Astrocyte (in vitro differentiated cells and primary cell): ENCODE measurements around the gene MUC4. TPM values are rescaled to one million over a fixed set of nuclear protein-coding genes. Genes with fewer than 3 reads are reported as not detected.

Experiments used
- DNase-seq: peaks from one replicate; pipeline ENCODE4 v3.0.0-alpha.2; 2010; ENCODE audit warnings: low read depth
- FAIRE-seq: peaks from 2 replicates; lab custom pipeline; 2011; peaks lifted over from hg19 to GRCh38; lab: Jason Lieb, UNC
- H2AFZ ChIP-seq: 2 replicates; pipeline ENCODE4 v1.6.0; 2012; ENCODE audit warnings: low read depth, low read length, inconsistent platforms
- H3K27ac ChIP-seq: 2 replicates; pipeline ENCODE4 v1.5.1; 2011; ENCODE audit warnings: low read depth, low read length, inconsistent platforms
- H3K27me3 ChIP-seq: 2 replicates; pipeline ENCODE4 v1.6.0; 2011; ENCODE audit warnings: low read length, inconsistent platforms; ENCODE audit not compliant: insufficient read depth
- H3K36me3 ChIP-seq: 2 replicates; pipeline ENCODE4 v1.5.1; 2011; ENCODE audit warnings: low read length, inconsistent platforms; ENCODE audit not compliant: insufficient read depth
- H3K4me1 ChIP-seq: 2 replicates; pipeline ENCODE4 v1.5.1; 2011; ENCODE audit warnings: low read length, inconsistent platforms; ENCODE audit not compliant: insufficient read depth
- H3K4me2 ChIP-seq: 2 replicates; pipeline ENCODE4 v1.6.0; 2012; ENCODE audit warnings: low read length, inconsistent platforms
- H3K4me3 ChIP-seq: 2 replicates; pipeline ENCODE4 v1.5.1; 2011; ENCODE audit warnings: low read depth, mild to moderate bottlenecking, low read length, inconsistent platforms; ENCODE audit not compliant: insufficient read depth
- H3K79me2 ChIP-seq: 2 replicates; pipeline ENCODE4 v1.6.0; 2012; ENCODE audit warnings: mild to moderate bottlenecking, low read length, inconsistent platforms; ENCODE audit not compliant: insufficient read depth
- H3K9ac ChIP-seq: 2 replicates; pipeline ENCODE4 v1.6.0; 2012; ENCODE audit warnings: mild to moderate bottlenecking, low read length, inconsistent platforms
- H3K9me3 ChIP-seq: 2 replicates; pipeline ENCODE4 v1.5.1; 2012; ENCODE audit warnings: low read depth, mild to moderate bottlenecking, low read length, inconsistent platforms; ENCODE audit not compliant: insufficient read depth
- H4K20me1 ChIP-seq: 2 replicates; pipeline ENCODE4 v1.6.0; 2012; ENCODE audit warnings: low read length, inconsistent platforms; ENCODE audit not compliant: insufficient read depth
- H3K27ac Mint-ChIP-seq: one replicate; pipeline ENCODE4 v1.8.0; 2021; ENCODE audit warnings: mild to moderate bottlenecking, mixed read lengths; ENCODE audit not compliant: unreplicated experiment
- H3K27me3 Mint-ChIP-seq: one replicate; pipeline ENCODE4 v1.8.0; 2021; ENCODE audit warnings: low read depth, mixed read lengths; ENCODE audit not compliant: unreplicated experiment
- H3K36me3 Mint-ChIP-seq: one replicate; pipeline ENCODE4 v1.8.0; 2021; ENCODE audit warnings: low read depth, mixed read lengths; ENCODE audit not compliant: unreplicated experiment
- H3K4me1 Mint-ChIP-seq: one replicate; pipeline ENCODE4 v1.8.0; 2021; ENCODE audit warnings: low read depth, mixed read lengths; ENCODE audit not compliant: unreplicated experiment
- H3K4me3 Mint-ChIP-seq: one replicate; pipeline ENCODE4 v1.8.0; 2021; ENCODE audit warnings: mild to moderate bottlenecking, moderate library complexity, mixed read lengths; ENCODE audit not compliant: unreplicated experiment
- H3K9me3 Mint-ChIP-seq: one replicate; pipeline ENCODE4 v1.8.0; 2021; ENCODE audit warnings: mild to moderate bottlenecking, mixed read lengths; ENCODE audit not compliant: unreplicated experiment
- EZH2 ChIP-seq: IDR thresholded peaks from 2 replicates; pipeline ENCODE4 v1.6.1; 2012; ENCODE audit warnings: mild to moderate bottlenecking, low read length, inconsistent platforms; ENCODE audit not compliant: insufficient read depth
- total RNA-seq: library from RNA; stranded (reverse); gene quantifications from 2 replicates; pipeline ENCODE4 v1.2.1, GENCODE V29; 2021
- TF ChIP-seq, protein P1 (sequence below): IDR thresholded peaks from 2 replicates; pipeline ENCODE4 v1.5.1; 2011; ENCODE audit warnings: low read depth, mild to moderate bottlenecking, inconsistent platforms, low read length, moderate library complexity; ENCODE audit not compliant: insufficient read depth

The MUC4 gene
- total RNA-seq, 1 donor from 2014 or later: 0.05 TPM

DNA sequence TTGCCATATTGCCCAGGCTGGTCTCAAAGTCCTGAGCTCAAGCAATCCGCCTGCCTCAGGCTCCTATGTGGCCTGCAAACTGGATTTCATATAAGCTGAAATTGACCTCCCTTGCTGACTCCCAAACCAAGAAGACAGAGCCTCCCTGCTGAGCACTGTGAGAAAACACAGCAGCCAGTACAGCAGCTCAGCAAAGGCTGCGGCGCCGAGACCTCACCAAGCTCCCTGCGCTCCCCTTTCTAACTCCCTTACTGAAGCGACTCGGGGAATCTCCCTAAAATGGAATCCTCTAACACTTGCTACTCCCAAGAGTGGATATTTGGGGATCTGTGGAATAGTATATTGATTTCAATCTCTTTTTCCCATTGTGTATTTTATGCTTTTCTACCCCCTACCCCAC, 56.3 kb downstream of the MUC4 start:
- Histone ChIP-seq H4K20me1 (no peaks in the 10 kb centered on the region), H3K36me3 (no peaks in the 10 kb centered on the region), H3K9ac (no peak overlapping the region), H3K79me2 (no peaks in the 10 kb centered on the region), H3K27me3 (peaks cover 20% of the 10 kb centered on the region), H3K9me3 (no peaks in the 10 kb centered on the region), H3K4me1 (no peaks in the 10 kb centered on the region), H3K27ac (no peak overlapping the region), H3K4me2 (no peak overlapping the region), H3K4me3 (no peak overlapping the region), H2AFZ (no peak overlapping the region)
- TF ChIP-seq, protein P1, sequence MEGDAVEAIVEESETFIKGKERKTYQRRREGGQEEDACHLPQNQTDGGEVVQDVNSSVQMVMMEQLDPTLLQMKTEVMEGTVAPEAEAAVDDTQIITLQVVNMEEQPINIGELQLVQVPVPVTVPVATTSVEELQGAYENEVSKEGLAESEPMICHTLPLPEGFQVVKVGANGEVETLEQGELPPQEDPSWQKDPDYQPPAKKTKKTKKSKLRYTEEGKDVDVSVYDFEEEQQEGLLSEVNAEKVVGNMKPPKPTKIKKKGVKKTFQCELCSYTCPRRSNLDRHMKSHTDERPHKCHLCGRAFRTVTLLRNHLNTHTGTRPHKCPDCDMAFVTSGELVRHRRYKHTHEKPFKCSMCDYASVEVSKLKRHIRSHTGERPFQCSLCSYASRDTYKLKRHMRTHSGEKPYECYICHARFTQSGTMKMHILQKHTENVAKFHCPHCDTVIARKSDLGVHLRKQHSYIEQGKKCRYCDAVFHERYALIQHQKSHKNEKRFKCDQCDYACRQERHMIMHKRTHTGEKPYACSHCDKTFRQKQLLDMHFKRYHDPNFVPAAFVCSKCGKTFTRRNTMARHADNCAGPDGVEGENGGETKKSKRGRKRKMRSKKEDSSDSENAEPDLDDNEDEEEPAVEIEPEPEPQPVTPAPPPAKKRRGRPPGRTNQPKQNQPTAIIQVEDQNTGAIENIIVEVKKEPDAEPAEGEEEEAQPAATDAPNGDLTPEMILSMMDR: no peak
- TF ChIP-seq EZH2: no peak
- Mint-ChIP-seq H3K9me3 (no peaks in the 10 kb centered on the region), H3K27me3 (peaks cover 55% of the 10 kb centered on the region), H3K4me1 (peaks cover 9% of the 10 kb centered on the region), H3K36me3 (no peaks in the 10 kb centered on the region), H3K27ac (no peak overlapping the region), H3K4me3 (no peak overlapping the region)
- no peak for DNase-seq
- FAIRE-seq: no peak

- Mint-ChIP-seq H3K9me3 (no peaks in the 10 kb centered on the region), H3K36me3 (no peaks in the 10 kb centered on the region), H3K27me3 (peaks cover 50% of the 10 kb centered on the region), H3K27ac (no peak overlapping the region), H3K4me3 (no peak overlapping the region), H3K4me1 (peaks cover 9% of the 10 kb centered on the region)
- H4K20me1 ChIP-seq: no peaks in the 10 kb centered on the region
- no peaks in the 10 kb centered on the region for H3K79me2 ChIP-seq
- peaks cover 17% of the 10 kb centered on the region for H3K27me3 ChIP-seq
- no peak for FAIRE-seq
- H3K4me1 ChIP-seq: no peaks in the 10 kb centered on the region
- no peak overlapping the region for H3K4me2 ChIP-seq
- no peak overlapping the region for H2AFZ ChIP-seq
- no peak overlapping the region for H3K9ac ChIP-seq
- no peak overlapping the region for H3K4me3 ChIP-seq
- no peak overlapping the region for H3K27ac ChIP-seq
- TF ChIP-seq, protein P1: no peak
- no peak for TF ChIP-seq EZH2
- no peak for DNase-seq
- no peaks in the 10 kb centered on the region for H3K36me3 ChIP-seq
- no peaks in the 10 kb centered on the region for H3K9me3 ChIP-seq
Observed at GRCh38 chr3:195754906-195755305, 56.8 kb downstream of the MUC4 start.

DNA sequence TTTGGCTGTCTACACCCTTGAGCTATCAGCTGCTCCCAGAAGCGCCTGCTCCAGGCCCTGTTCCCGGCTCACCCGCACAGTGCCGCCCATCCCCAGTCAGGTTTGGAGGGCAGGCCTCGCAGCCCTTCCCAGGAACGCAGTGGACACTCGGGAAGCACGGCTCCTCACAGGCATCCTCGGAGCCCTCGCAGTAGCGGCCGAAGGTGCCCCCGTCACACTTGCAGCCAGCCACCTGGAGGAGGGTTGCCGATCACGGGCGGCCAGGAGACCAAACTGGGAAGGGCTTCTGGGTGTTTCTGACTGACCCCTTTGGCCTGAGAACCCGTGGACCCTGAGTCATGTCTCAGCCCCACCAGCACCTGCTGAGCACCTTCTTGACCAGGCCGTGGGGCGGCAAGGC, 57.6 kb downstream of the MUC4 start:
- Histone ChIP-seq H3K9ac (no peak overlapping the region), H3K79me2 (no peaks in the 10 kb centered on the region), H3K4me1 (no peaks in the 10 kb centered on the region), H4K20me1 (no peaks in the 10 kb centered on the region), H2AFZ (no peak overlapping the region), H3K27me3 (peaks cover 13% of the 10 kb centered on the region), H3K4me2 (no peak overlapping the region), H3K36me3 (no peaks in the 10 kb centered on the region), H3K9me3 (no peaks in the 10 kb centered on the region), H3K4me3 (no peak overlapping the region), H3K27ac (no peak overlapping the region)
- H3K4me1 Mint-ChIP-seq: peaks cover 9% of the 10 kb centered on the region
- no peak overlapping the region for H3K27ac Mint-ChIP-seq
- FAIRE-seq (no peak), DNase-seq (no peak)
- no peak overlapping the region for H3K4me3 Mint-ChIP-seq
- no peaks in the 10 kb centered on the region for H3K9me3 Mint-ChIP-seq
- peaks cover 42% of the 10 kb centered on the region for H3K27me3 Mint-ChIP-seq
- TF ChIP-seq EZH2: no peak
- TF ChIP-seq, protein P1: no peak
- H3K36me3 Mint-ChIP-seq: no peaks in the 10 kb centered on the region
